ENCODE measurements around the gene SMO. TPM values are rescaled to one million over a fixed set of nuclear protein-coding genes. Genes with fewer than 3 reads are reported as not detected.
"Not testable (repeated sequence)": the region's sequence is repeated elsewhere in the genome, so short reads cannot be mapped to it uniquely, and the experiment has no call there.

SMO gene
- total RNA-seq, 1 experiment from 2014 or later, result 35.5 TPM

DNA sequence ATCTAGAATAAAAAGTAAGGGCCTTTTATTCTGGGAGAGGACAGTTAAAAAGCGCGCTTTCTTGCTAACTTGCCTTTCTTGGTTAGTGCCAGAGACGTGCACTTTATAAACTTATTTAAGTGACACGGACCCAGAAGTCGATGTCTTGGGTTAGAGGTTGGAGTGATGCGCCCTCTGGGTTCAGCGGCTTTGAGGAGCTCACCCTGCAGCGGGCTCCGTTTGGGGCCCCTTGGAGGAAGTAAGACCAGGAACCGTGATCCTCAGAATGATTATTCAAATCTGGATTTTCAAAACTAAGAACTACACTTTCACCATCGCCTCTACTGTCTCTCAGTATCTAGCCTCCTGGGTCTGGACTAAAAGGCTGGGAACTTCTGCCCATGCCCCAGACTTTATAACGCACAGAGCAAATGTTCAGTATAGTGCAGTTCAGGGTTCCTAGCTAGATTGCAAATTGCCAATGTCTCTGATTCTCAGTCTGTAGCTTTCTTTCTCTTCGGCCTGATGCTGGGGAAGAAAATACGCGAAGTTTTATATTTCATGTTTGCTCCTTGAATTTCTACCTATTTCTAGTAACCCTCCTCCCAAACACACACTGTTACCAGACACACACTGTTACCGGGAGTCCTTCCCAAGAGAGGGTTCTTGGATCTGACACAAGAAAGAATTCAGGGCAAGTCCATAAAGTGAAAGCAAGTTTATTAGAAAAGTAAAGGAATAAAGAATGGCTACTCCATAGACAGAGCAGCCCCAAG is 18.6 kb upstream of the SMO start:
- ChIA-PET POLR2A (no interaction called here), CTCF (no interaction called here)
- H3K9me3 Mint-ChIP-seq (ENCODE audit: unreplicated experiment), result no peaks in the 10 kb centered on the region
- no peak overlapping the region for H3K4me3 Mint-ChIP-seq (ENCODE audit: unreplicated experiment)
- no peaks in the 10 kb centered on the region for H3K9me3 ChIP-seq
- no peaks in the 10 kb centered on the region for H3K36me3 Mint-ChIP-seq (ENCODE audit: insufficient read depth, unreplicated experiment)
- no TSS peak for BruUV-seq (replicated peaks)
- H3K4me1 Mint-ChIP-seq (ENCODE audit: low read depth, unreplicated experiment), result no peaks in the 10 kb centered on the region
- no peak overlapping the region for H3K4me3 ChIP-seq (ENCODE audit: low read depth, low read length)
- TF ChIP-seq, protein P1, sequence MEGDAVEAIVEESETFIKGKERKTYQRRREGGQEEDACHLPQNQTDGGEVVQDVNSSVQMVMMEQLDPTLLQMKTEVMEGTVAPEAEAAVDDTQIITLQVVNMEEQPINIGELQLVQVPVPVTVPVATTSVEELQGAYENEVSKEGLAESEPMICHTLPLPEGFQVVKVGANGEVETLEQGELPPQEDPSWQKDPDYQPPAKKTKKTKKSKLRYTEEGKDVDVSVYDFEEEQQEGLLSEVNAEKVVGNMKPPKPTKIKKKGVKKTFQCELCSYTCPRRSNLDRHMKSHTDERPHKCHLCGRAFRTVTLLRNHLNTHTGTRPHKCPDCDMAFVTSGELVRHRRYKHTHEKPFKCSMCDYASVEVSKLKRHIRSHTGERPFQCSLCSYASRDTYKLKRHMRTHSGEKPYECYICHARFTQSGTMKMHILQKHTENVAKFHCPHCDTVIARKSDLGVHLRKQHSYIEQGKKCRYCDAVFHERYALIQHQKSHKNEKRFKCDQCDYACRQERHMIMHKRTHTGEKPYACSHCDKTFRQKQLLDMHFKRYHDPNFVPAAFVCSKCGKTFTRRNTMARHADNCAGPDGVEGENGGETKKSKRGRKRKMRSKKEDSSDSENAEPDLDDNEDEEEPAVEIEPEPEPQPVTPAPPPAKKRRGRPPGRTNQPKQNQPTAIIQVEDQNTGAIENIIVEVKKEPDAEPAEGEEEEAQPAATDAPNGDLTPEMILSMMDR (IDR thresholded peaks at IDR 0.05; ENCODE audit: insufficient read depth in 1 of 2, low read depth in 1 of 2, low read length in 1 of 2, severe bottlenecking in 1 of 2, unreplicated experiment in 1 of 2), result no peak
- no peak overlapping the region for H3K27ac Mint-ChIP-seq (ENCODE audit: unreplicated experiment)
- H3K27me3 ChIP-seq (replicated peaks; ENCODE audit: control insufficient read depth, insufficient read depth, low read length), result no peaks in the 10 kb centered on the region
- no peaks in the 10 kb centered on the region for H3K27me3 Mint-ChIP-seq (ENCODE audit: insufficient read depth, unreplicated experiment)
- intact Hi-C loops (cut with micrococcal nuclease; ENCODE audit: unreplicated experiment), result no loop called here
- no peak for DNase-seq
- no peaks in the 10 kb centered on the region for H3K36me3 ChIP-seq (ENCODE audit: control insufficient read depth, insufficient read depth, low read length)
- no peaks in the 10 kb centered on the region for H3K4me1 ChIP-seq

DNA sequence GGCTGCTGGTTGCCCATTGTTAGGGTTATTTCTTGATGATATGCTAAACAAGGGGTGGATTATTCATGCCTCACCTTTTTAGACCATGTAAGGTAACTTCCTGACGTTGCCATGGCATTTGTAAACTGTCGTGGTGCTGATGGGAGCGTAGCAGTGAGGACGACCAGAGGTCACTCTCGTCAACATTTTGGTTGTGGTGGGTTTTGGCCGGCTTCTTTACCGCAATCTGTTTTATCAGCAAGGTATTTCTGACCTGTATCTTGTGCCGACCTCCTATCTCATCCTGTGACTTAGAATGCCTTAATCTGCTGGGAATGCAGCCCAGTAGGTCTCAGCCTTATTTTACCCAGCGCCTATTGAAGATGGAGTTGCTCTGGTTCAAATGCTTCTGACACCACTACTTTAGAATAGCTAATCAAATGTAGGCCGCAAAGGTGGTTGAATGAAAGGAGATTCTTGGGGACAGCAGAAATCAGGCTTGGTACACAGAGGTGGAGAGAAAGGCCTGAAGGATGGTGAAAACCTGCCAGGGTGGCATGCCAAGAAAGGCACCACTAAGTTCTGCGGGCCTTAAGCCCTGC is 17.9 kb upstream of the SMO start:
- intact Hi-C loops (cut with micrococcal nuclease; ENCODE audit: unreplicated experiment), result no loop called here

DNA sequence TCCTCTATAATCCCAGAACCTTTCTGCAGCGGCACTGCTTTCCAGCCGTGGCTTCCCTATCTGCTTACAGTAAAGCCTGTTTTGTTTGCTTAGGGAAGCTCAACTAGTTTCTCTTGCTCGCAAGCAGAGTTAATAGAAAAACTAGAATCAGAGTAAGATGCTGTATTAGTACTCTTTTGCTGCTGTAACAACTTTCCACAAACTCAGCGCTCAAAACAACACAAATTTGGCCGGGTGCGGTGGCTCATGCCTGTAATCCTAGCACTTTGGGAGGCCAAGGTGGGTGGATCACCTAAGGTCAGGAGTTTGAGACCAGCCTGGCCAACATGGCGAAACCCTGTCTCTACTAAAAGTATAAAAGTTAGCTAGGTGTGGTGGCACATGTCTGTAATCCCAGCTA is 14.6 kb upstream of the SMO start:
- H3K9me3 Mint-ChIP-seq (ENCODE audit: unreplicated experiment); H3K27me3 Mint-ChIP-seq (ENCODE audit: insufficient read depth, unreplicated experiment); H3K27me3 ChIP-seq (replicated peaks; ENCODE audit: control insufficient read depth, insufficient read depth, low read length); H3K4me1 Mint-ChIP-seq (ENCODE audit: low read depth, unreplicated experiment); H3K36me3 Mint-ChIP-seq (ENCODE audit: insufficient read depth, unreplicated experiment); H3K4me1 ChIP-seq; BruUV-seq (replicated peaks); H3K36me3 ChIP-seq (ENCODE audit: control insufficient read depth, insufficient read depth, low read length); CTCF ChIA-PET; H3K4me3 Mint-ChIP-seq (ENCODE audit: unreplicated experiment); H3K9me3 ChIP-seq; H3K27ac Mint-ChIP-seq (ENCODE audit: unreplicated experiment); POLR2A ChIA-PET; intact Hi-C loops (cut with micrococcal nuclease; ENCODE audit: unreplicated experiment); DNase-seq; H3K4me3 ChIP-seq (ENCODE audit: low read depth, low read length): not testable (repeated sequence)

More for the DNA sequence above, 17.9 kb upstream of the SMO start:
- no peaks in the 10 kb centered on the region for H3K36me3 Mint-ChIP-seq (ENCODE audit: insufficient read depth, unreplicated experiment)
- Histone ChIP-seq H3K9me3 (no peaks in the 10 kb centered on the region), H3K4me3 (ENCODE audit: low read depth, low read length) (no peak overlapping the region), H3K4me1 (no peaks in the 10 kb centered on the region), H3K36me3 (ENCODE audit: control insufficient read depth, insufficient read depth, low read length) (no peaks in the 10 kb centered on the region), H3K27me3 (replicated peaks; ENCODE audit: control insufficient read depth, insufficient read depth, low read length) (no peaks in the 10 kb centered on the region)
- ChIA-PET POLR2A (no interaction called here), CTCF (no interaction called here)
- no peaks in the 10 kb centered on the region for H3K27me3 Mint-ChIP-seq (ENCODE audit: insufficient read depth, unreplicated experiment)
- TF ChIP-seq, protein P1 (IDR thresholded peaks at IDR 0.05; ENCODE audit: insufficient read depth in 1 of 2, low read depth in 1 of 2, low read length in 1 of 2, severe bottlenecking in 1 of 2, unreplicated experiment in 1 of 2), result no peak
- H3K4me3 Mint-ChIP-seq (ENCODE audit: unreplicated experiment), result no peak overlapping the region
- no peaks in the 10 kb centered on the region for H3K4me1 Mint-ChIP-seq (ENCODE audit: low read depth, unreplicated experiment)
- BruUV-seq (replicated peaks), result no TSS peak
- no peaks in the 10 kb centered on the region for H3K9me3 Mint-ChIP-seq (ENCODE audit: unreplicated experiment)
- H3K27ac Mint-ChIP-seq (ENCODE audit: unreplicated experiment), result no peak overlapping the region
- DNase-seq, result no peak

Data from Caco-2 (cell line).